ENCODE measurements around the gene PM20D1.

The PM20D1 gene

DNA sequence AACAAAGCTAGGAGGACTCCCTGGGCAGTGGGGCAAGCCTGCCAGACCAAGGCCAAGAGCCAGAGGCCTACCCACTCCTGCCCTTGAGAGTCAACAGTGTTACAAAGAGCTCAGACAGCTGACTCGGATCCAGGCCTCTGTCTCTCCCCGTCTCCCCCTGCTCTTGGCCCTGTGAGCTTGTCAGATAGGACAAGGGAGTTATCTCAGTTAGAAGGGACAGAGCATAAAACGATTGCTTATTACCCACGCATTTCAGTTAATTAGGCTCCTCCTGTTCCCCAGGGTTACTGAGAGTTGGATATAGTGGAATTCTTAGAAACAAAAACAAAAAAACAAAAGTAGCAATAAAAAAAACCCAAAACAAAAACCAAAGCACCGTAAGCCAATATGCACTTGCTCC, 38.3 kb downstream of the PM20D1 start:
- peak overlapping the region; percentile 73 for H3K4me3 ChIP-seq (replicated peaks; ENCODE audit: low read depth, low read length)

GRCh38 chr1:205810448-205811157, 39.3 kb downstream of the PM20D1 start:
- H3K4me3 ChIP-seq (replicated peaks; ENCODE audit: low read depth, low read length): no peak overlapping the region
- DNase-seq (ENCODE audit: extremely low read depth, low read depth): no peak
- TF ChIP-seq, protein P1, sequence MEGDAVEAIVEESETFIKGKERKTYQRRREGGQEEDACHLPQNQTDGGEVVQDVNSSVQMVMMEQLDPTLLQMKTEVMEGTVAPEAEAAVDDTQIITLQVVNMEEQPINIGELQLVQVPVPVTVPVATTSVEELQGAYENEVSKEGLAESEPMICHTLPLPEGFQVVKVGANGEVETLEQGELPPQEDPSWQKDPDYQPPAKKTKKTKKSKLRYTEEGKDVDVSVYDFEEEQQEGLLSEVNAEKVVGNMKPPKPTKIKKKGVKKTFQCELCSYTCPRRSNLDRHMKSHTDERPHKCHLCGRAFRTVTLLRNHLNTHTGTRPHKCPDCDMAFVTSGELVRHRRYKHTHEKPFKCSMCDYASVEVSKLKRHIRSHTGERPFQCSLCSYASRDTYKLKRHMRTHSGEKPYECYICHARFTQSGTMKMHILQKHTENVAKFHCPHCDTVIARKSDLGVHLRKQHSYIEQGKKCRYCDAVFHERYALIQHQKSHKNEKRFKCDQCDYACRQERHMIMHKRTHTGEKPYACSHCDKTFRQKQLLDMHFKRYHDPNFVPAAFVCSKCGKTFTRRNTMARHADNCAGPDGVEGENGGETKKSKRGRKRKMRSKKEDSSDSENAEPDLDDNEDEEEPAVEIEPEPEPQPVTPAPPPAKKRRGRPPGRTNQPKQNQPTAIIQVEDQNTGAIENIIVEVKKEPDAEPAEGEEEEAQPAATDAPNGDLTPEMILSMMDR (IDR thresholded peaks at IDR 0.05; ENCODE audit: low read depth, low read length, missing control alignments): peak; percentile 35

More for the DNA sequence above, 38.3 kb downstream of the PM20D1 start:
- TF ChIP-seq, protein P1 (IDR thresholded peaks at IDR 0.05; ENCODE audit: low read depth, low read length, missing control alignments): no peak
- DNase-seq (ENCODE audit: extremely low read depth, low read depth): no peak

DNA sequence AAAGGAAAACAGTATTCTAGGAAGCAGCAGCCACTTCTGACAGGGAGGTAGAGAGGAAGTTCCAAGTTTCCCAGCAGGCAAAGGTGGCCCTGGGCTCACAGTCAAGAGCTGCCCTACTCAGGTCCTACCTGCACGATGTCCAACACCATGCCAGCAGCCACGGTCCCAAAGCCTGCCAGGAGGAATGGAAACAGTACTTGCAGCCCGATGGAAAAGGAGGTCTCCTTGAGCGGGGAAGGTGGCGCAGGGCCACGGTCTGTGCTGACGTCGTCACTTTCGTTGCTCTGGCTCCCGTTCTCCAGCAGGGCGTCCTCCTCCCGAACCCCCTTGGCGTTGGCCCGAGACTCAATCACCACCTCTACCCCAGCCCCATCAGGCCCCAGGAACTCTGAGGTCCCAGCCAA, 40.0 kb downstream of the PM20D1 start:
- no peak overlapping the region for H3K4me3 ChIP-seq (replicated peaks; ENCODE audit: low read depth, low read length)
- TF ChIP-seq, protein P1 (IDR thresholded peaks at IDR 0.05; ENCODE audit: low read depth, low read length, missing control alignments): no peak
- DNase-seq (ENCODE audit: extremely low read depth, low read depth): no peak

GRCh38 chr1:205809469-205809868, 40.5 kb downstream of the PM20D1 start:
- TF ChIP-seq, protein P1 (IDR thresholded peaks at IDR 0.05; ENCODE audit: low read depth, low read length, missing control alignments): no peak
- no peak overlapping the region for H3K4me3 ChIP-seq (replicated peaks; ENCODE audit: low read depth, low read length)
- no peak for DNase-seq (ENCODE audit: extremely low read depth, low read depth)

DNA sequence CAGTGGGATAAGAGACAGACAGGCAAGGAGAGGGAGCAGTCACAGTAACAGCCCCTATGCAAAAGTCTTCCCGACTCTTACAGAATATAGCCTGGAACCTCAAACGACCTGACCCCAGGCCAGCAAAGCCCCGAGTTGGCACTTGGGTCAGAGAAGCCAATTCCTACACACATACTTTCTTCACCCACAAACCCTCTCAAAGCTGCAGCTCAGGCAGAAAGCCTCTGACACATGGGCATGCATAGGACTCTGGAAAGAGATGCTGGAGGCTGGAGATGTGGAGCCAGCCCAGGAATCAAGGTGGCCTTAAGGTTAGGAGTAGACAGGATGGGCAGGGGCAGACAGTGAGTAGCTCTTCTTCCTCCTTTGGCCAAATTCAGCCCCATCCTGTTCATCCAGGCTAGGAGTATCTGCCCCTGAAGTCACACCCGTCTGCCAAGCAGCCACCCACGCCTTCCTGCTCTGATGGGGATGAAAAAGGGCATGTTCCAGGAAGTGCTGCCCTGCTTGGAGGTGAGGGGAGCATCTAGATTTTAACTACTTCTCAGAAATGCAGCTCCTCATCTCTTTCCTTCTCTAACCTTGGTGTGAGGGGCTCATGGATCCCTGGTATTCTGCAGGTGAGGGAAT, 44.7 kb downstream of the PM20D1 start:
- DNase-seq (ENCODE audit: extremely low read depth, low read depth): no peak
- no peak overlapping the region for H3K4me3 ChIP-seq (replicated peaks; ENCODE audit: low read depth, low read length)
- TF ChIP-seq, protein P1 (IDR thresholded peaks at IDR 0.05; ENCODE audit: low read depth, low read length, missing control alignments): no peak

DNA sequence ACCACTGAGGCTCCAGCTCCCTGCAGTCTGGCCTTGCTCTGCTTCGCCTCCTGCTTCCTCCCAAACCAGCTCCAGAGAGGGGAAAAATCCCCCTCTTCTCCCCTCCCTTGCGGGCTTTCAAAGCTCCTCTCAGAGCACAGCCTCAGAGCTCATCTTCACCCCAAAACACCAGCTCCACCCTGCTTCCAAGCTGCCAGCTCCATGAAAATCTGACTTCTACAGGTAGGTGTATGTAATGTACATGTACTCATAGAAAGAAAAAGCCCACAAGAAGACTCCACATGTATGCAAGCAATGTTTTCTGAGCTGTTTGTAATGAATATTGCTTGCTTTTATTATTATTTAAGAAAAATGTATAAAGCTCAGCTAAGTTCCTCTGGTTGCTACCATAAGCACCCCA, 45.3 kb downstream of the PM20D1 start:
- no peak for DNase-seq (ENCODE audit: extremely low read depth, low read depth)
- TF ChIP-seq, protein P1 (IDR thresholded peaks at IDR 0.05; ENCODE audit: low read depth, low read length, missing control alignments): no peak

More for the DNA sequence above, 45.3 kb downstream of the PM20D1 start:
- H3K4me3 ChIP-seq (replicated peaks; ENCODE audit: low read depth, low read length): no peak overlapping the region

All from HFF-Myc (cell line).